HEK293T (cell line): ENCODE measurements around the gene C1orf94.

ENCODE experiments used
- SP1 ChIP-seq: fragments of 450-650 bp; IDR thresholded peaks from 2 replicates; pipeline ENCODE4 v1.6.1; 2017
- TARDBP ChIP-seq: fragments of 450-650 bp; IDR thresholded peaks from 2 replicates; pipeline ENCODE4 v1.6.1; 2016
- ZNF384 ChIP-seq: fragments of 450-650 bp; IDR thresholded peaks from 2 replicates; pipeline ENCODE4 v1.6.1; 2016

- TF ChIP-seq TARDBP (no peak), SP1 (no peak), ZNF384 (no peak)
These were observed 47.1 kb upstream of the C1orf94 start for GRCh38 chr1:34129630-34130029.
